GM12878 (cell line): ENCODE data around the gene TAF4. TPM values are rescaled to one million over a fixed set of nuclear protein-coding genes. Genes with fewer than 3 reads are reported as not detected.

Experiments used
- ATAC-seq: fragments of 200-7000 bp; cut with Tn5 transposase; 3 replicates; pipeline ENCODE4 v1.9.1; 2020; ENCODE audit warnings: mild to moderate bottlenecking, moderate library complexity
- BruUV-seq: library from RNA; stranded (reverse); fragments of 400-500 nt; replicated peaks from 2 replicates; lab custom pipeline; 2021; lab: Mats Ljungman, UMichigan
- CTCF ChIA-PET: fragments of 300-600 bp; sonication (Branson Sonifier 250); formaldehyde crosslinking; extraction: SDS; loops from one replicate; lab custom pipeline; 2021; ENCODE audit warnings: inconsistent platforms; lab: Yijun Ruan, JAX
- POLR2A ChIA-PET: fragments of 350-600 bp; formaldehyde crosslinking; extraction: SDS; loops from one replicate; lab custom pipeline; 2021; ENCODE audit warnings: inconsistent platforms; lab: Charles Lee
- RAD21 ChIA-PET: fragments of 300-600 bp; sonication (Branson Sonifier 250); formaldehyde crosslinking; loops from one replicate; lab custom pipeline; 2023; ENCODE audit warnings: antibody characterized with exemption; ENCODE audit not compliant: unreplicated experiment; lab: Charles Lee
- SMC1A ChIA-PET: fragments of 300-600 bp; sonication (Branson Sonifier 250); formaldehyde crosslinking; loops from one replicate; lab custom pipeline; 2023; ENCODE audit not compliant: unreplicated experiment, uncharacterized antibody; lab: Charles Lee
- DNase-seq: peaks from one replicate; pipeline ENCODE4 v3.0.0-alpha.2; 2011; ENCODE audit warnings: low read depth, low spot score
- FAIRE-seq: peaks from 3 replicates; lab custom pipeline; 2011; peaks lifted over from hg19 to GRCh38; lab: Jason Lieb, UNC
- H2AFZ ChIP-seq: 2 replicates; pipeline ENCODE4 v1.6.0; 2011; ENCODE audit warnings: low read depth, low read length, control low read depth; ENCODE audit not compliant: control insufficient read depth
- H3K27ac ChIP-seq: 2 replicates; pipeline ENCODE4 v1.5.1; 2011; ENCODE audit warnings: control low read depth; ENCODE audit not compliant: control insufficient read depth, insufficient read depth
- H3K27me3 ChIP-seq, 2 experiments: replicated peaks in 1 of 2; 2 replicates each; pipeline versions ENCODE4 v1.6.0 to v1.6.1; 2011; ENCODE audit warnings: low read length in 1 of 2; ENCODE audit not compliant: control insufficient read depth in 2 of 2, insufficient read depth in 2 of 2
- H3K36me3 ChIP-seq, 2 experiments: 2 replicates each; pipeline ENCODE4 v1.5.1; 2011; ENCODE audit warnings: low read length in 1 of 2; ENCODE audit not compliant: control insufficient read depth in 2 of 2, insufficient read depth in 2 of 2
- H3K4me1 ChIP-seq: 2 replicates; pipeline ENCODE4 v1.6.1; 2011; ENCODE audit warnings: mild to moderate bottlenecking, low read length, moderate library complexity, mixed read lengths; ENCODE audit not compliant: control insufficient read depth, insufficient read depth
- H3K4me2 ChIP-seq: 2 replicates; pipeline ENCODE4 v1.6.0; 2011; ENCODE audit warnings: control low read depth; ENCODE audit not compliant: control insufficient read depth, insufficient read depth
- H3K4me3 ChIP-seq: fragments of 200-600 bp; sonication (generic); 2 replicates; pipeline ENCODE4 v1.5.1; 2016
- H3K79me2 ChIP-seq: 2 replicates; pipeline ENCODE4 v1.6.0; 2011; ENCODE audit warnings: low read length; ENCODE audit not compliant: control insufficient read depth, insufficient read depth
- H3K9ac ChIP-seq: 2 replicates; pipeline ENCODE4 v1.8.0; 2011; ENCODE audit warnings: low read length, control low read depth, mixed read lengths; ENCODE audit not compliant: control insufficient read depth, insufficient read depth
- H3K9me3 ChIP-seq: replicated peaks from 3 replicates; pipeline ENCODE4 v1.5.1; 2011; ENCODE audit warnings: mild to moderate bottlenecking, low read length; ENCODE audit not compliant: control insufficient read depth, insufficient read depth
- H4K20me1 ChIP-seq: 2 replicates; pipeline ENCODE4 v1.6.0; 2011; ENCODE audit not compliant: control insufficient read depth, insufficient read depth
- CREB1 ChIP-seq: IDR thresholded peaks from 2 replicates; pipeline ENCODE4 v1.6.1; 2012; ENCODE audit warnings: low read depth, mild to moderate bottlenecking, inconsistent platforms
- EED ChIP-seq: sonication (generic); IDR thresholded peaks from 2 replicates; pipeline ENCODE4 v1.6.1; 2016; ENCODE audit warnings: antibody characterized with exemption, low read depth
- EP300 ChIP-seq, 2 experiments: fragments of 150-350 bp in 1 of 2; IDR thresholded peaks; 2 replicates each; pipeline ENCODE4 v1.6.1; 2011 to 2012; ENCODE audit warnings: low read depth in 2 of 2, low read length in 2 of 2, borderline replicate concordance in 1 of 2, improper control_type of control experiment in 1 of 2, inconsistent platforms in 1 of 2; ENCODE audit not compliant: control insufficient read depth in 1 of 2
- GABPA ChIP-seq: IDR thresholded peaks from 2 replicates; pipeline ENCODE4 v1.6.1; 2014; ENCODE audit warnings: antibody characterized with exemption, low read depth, mild to moderate bottlenecking, inconsistent platforms
- IKZF1 ChIP-seq: fragments of 450-650 bp; conservative IDR thresholded peaks from 2 replicates; pipeline ENCODE4 v1.6.1; 2017; ENCODE audit warnings: antibody characterized with exemption, mild to moderate bottlenecking
- IRF3 ChIP-seq: fragments of 450-650 bp; IDR thresholded peaks from 2 replicates; pipeline ENCODE4 v1.6.1; 2014; ENCODE audit warnings: mild to moderate bottlenecking
- KAT2A ChIP-seq: conservative IDR thresholded peaks from 2 replicates; pipeline ENCODE4 v1.6.1; 2011; ENCODE audit warnings: low read depth, low read length; ENCODE audit not compliant: control insufficient read depth
- KDM1A ChIP-seq: fragments of 200-600 bp; sonication (generic); IDR thresholded peaks from 2 replicates; pipeline ENCODE4 v1.6.1; 2016; ENCODE audit warnings: borderline replicate concordance
- NFYB ChIP-seq: IDR thresholded peaks from 2 replicates; pipeline ENCODE4 v1.6.1; 2011; ENCODE audit warnings: low read depth, mild to moderate bottlenecking, low read length, improper control_type of control experiment, moderate library complexity; ENCODE audit not compliant: insufficient read depth
- NR2C1 ChIP-seq: fragments of 450-650 bp; IDR thresholded peaks from 2 replicates; pipeline ENCODE4 v1.6.1; 2017; ENCODE audit warnings: antibody characterized with exemption, mild to moderate bottlenecking, moderate library complexity
- RFX5 ChIP-seq: IDR thresholded peaks from 2 replicates; pipeline ENCODE4 v1.6.1; 2011; ENCODE audit warnings: low read depth, low read length, improper control_type of control experiment
- SMAD5 ChIP-seq: IDR thresholded peaks from 2 replicates; pipeline ENCODE4 v1.6.1; 2016; ENCODE audit warnings: antibody characterized with exemption, low read depth
- SMARCA5 ChIP-seq: fragments of 450-650 bp; IDR thresholded peaks from 2 replicates; pipeline ENCODE4 v1.6.1; 2017; ENCODE audit warnings: mild to moderate bottlenecking
- SREBF1 ChIP-seq: IDR thresholded peaks from 2 replicates; pipeline ENCODE4 v1.6.1; 2012; ENCODE audit warnings: mild to moderate bottlenecking, low read length
- YBX1 ChIP-seq: fragments of 450-650 bp; IDR thresholded peaks from 2 replicates; pipeline ENCODE4 v1.6.1; 2016; ENCODE audit warnings: antibody characterized with exemption
- ZNF274 ChIP-seq: IDR thresholded peaks from one replicate; pipeline ENCODE4 v1.8.0; 2011; ENCODE audit not compliant: insufficient read length, insufficient read depth
- ZNF622 ChIP-seq: fragments of 450-650 bp; IDR thresholded peaks from 2 replicates; pipeline ENCODE4 v1.6.1; 2017; ENCODE audit warnings: mild to moderate bottlenecking, inconsistent platforms
- WGBS: methylation state at CpG from one replicate; pipeline ENCODE4 v1.1.6; 2016; ENCODE audit warnings: low lambda C conversion rate; ENCODE audit not compliant: insufficient replicate concordance, insufficient coverage; ENCODE audit errors: missing lambda C conversion rate; 5-methylcytosine and 5-hydroxymethylcytosine counted together
- in situ Hi-C: fragments of 300-500 bp; cut with MboI; formaldehyde crosslinking; loops from 9 replicates; pipeline ENCODE4 v1.14.3; 2018; ENCODE audit warnings: mixed read lengths
- intact Hi-C: fragments of 100-400 bp; cut with micrococcal nuclease; formaldehyde crosslinking; loops from one replicate; pipeline ENCODE4 v1.14.2; 2022; ENCODE audit not compliant: unreplicated experiment
- polyA plus RNA-seq, 11 experiments: library from polyadenylated mRNA; depleted of rRNA in 4 of 11; unstranded in 6 of 11; stranded (reverse) in 5 of 11; fragments of >200 nt; fragmentation: Nextera tagmentation in 4 of 11; fragmentation: Illumina TruSeq in 1 of 11; extraction: Ambion mirVana in 4 of 11; extraction: Trizol in 1 of 11; gene quantifications; 1 replicate in 1 of 11; 2 replicates in 10 of 11; pipeline versions ENCODE4 v1.2.1 to v1.2.3, GENCODE V29; 2011 to 2016; ENCODE audit warnings: inconsistent platforms in 2 of 11, missing spikeins in 2 of 11, low read depth in 1 of 11
- total RNA-seq, 4 experiments: library from RNA; depleted of rRNA in 3 of 4; stranded (reverse); fragments of >200 nt in 3 of 4; fragmentation: Illumina TruSeq in 1 of 4; extraction: Trizol in 1 of 4; gene quantifications; 2 replicates each; pipeline versions ENCODE4 v1.2.1 to v1.2.3, GENCODE V29; 2013 to 2021

The TAF4 gene
- total and polyA plus RNA-seq, 10 of the 15 experiments (the other 5 are each of a cell fraction or from before 2014, with no cell fraction given) = 0.39 to 16.9 (median 3.4) TPM

- TF ChIP-seq EP300 (IDR thresholded peaks at IDR 0.05; ENCODE audit: borderline replicate concordance in 1 of 2, control insufficient read depth in 1 of 2, low read depth in 2 of 2, low read length in 2 of 2) (no peak), IRF3 (no peak), NR2C1 (no peak), RFX5 (no peak)
- TF ChIP-seq, all 136 proteins: peak for 0
Measured at GRCh38 chr20:61950641-61951071, 115.0 kb downstream of the TAF4 start (continued).

- Histone ChIP-seq H4K20me1 (no peaks in the 10 kb centered on the region), H3K36me3 (no peaks in the 10 kb centered on the region), H3K79me2 (no peaks in the 10 kb centered on the region), H3K4me1 (no peaks in the 10 kb centered on the region), H3K9ac (no peak overlapping the region), H3K9me3 (no peaks in the 10 kb centered on the region), H3K27ac (no peak overlapping the region), H2AFZ (no peak overlapping the region), H3K4me2 (no peak overlapping the region), H3K27me3 (no peaks in the 10 kb centered on the region), H3K4me3 (no peak overlapping the region)
- DNase-seq (no peak), ATAC-seq (no peak), FAIRE-seq (no peak)
- no TSS peak for BruUV-seq
- in situ Hi-C loops = no loop called here
- intact Hi-C loops = no loop called here
- 53% methylated on average over 20 of the region's 21 CpGs for WGBS
- ChIA-PET CTCF (no interaction called here), POLR2A (no interaction called here), SMC1A (no interaction called here), RAD21 (no interaction called here)
- TF ChIP-seq KAT2A (no peak), SREBF1 (no peak), IKZF1 (no peak), CREB1 (no peak), GABPA (no peak), YBX1 (no peak), KDM1A (no peak), SMAD5 (no peak), SMARCA5 (no peak), ZNF274 (no peak), ZNF622 (no peak), EED (no peak), NFYB (no peak)
Measured at GRCh38 chr20:61949714-61950640, 115.7 kb downstream of the TAF4 start.
